Endothelial cell of umbilical vein (primary cell): ENCODE measurements around the gene NME7. TPM values are rescaled to one million over a fixed set of nuclear protein-coding genes. Genes with fewer than 3 reads are reported as not detected.

Experiments
- BruUV-seq: library from RNA; stranded (reverse); fragments of 400-500 nt; replicated peaks from 2 replicates; lab custom pipeline; 2021; lab: Mats Ljungman, UMichigan
- CTCF ChIA-PET: fragments of 300-600, 350-600 bp; sonication (Branson Sonifier 250); formaldehyde crosslinking; loops from one replicate; lab custom pipeline; 2021; ENCODE audit warnings: antibody characterized with exemption, inconsistent platforms; lab: Charles Lee
- POLR2A ChIA-PET: fragments of 300-600, 350-600 bp; sonication (Branson Sonifier 250); formaldehyde crosslinking; loops from one replicate; lab custom pipeline; 2021; ENCODE audit warnings: antibody characterized with exemption, inconsistent platforms; lab: Charles Lee
- DNase-seq: peaks from one replicate; pipeline ENCODE4 v3.0.0-alpha.2; 2011; ENCODE audit warnings: low read depth, low spot score
- FAIRE-seq: peaks from 2 replicates; lab custom pipeline; 2011; peaks lifted over from hg19 to GRCh38; lab: Jason Lieb, UNC
- H2AFZ ChIP-seq: 2 replicates; pipeline ENCODE4 v1.6.0; 2012; ENCODE audit warnings: low read depth, low read length, control low read depth, inconsistent platforms
- H3K27ac ChIP-seq: 2 replicates; pipeline ENCODE4 v1.5.1; 2011; ENCODE audit warnings: low read depth, mild to moderate bottlenecking, control low read depth, low read length, moderate library complexity; ENCODE audit not compliant: insufficient read depth
- H3K27me3 ChIP-seq, 2 experiments: 2 replicates each; pipeline versions ENCODE4 v1.6.0 to v1.6.1; 2011; ENCODE audit warnings: low read length in 2 of 2, mixed read lengths in 1 of 2; ENCODE audit not compliant: control insufficient read depth in 2 of 2, insufficient read depth in 2 of 2
- H3K36me3 ChIP-seq, 2 experiments: 2 replicates in 1 of 2; 3 replicates in 1 of 2; pipeline ENCODE4 v1.5.1; 2011; ENCODE audit warnings: low read length in 2 of 2, mild to moderate bottlenecking in 1 of 2, moderate library complexity in 1 of 2; ENCODE audit not compliant: control insufficient read depth in 2 of 2, insufficient read depth in 2 of 2; ENCODE audit errors: extremely low read depth in 1 of 2
- H3K4me1 ChIP-seq: 3 replicates; pipeline ENCODE4 v1.5.1; 2011; ENCODE audit warnings: mild to moderate bottlenecking, low read length; ENCODE audit not compliant: control insufficient read depth, insufficient read depth; ENCODE audit errors: extremely low read depth
- H3K4me2 ChIP-seq: 2 replicates; pipeline ENCODE4 v1.6.1; 2011; ENCODE audit warnings: low read length, control low read depth, mixed read lengths; ENCODE audit not compliant: insufficient read depth
- H3K4me3 ChIP-seq, 3 experiments: fragments of 200-600 bp in 1 of 3; sonication (generic), shearing (Covaris generic) in 1 of 3; replicated peaks in 1 of 3; 2 replicates each; pipeline ENCODE4 v1.5.1; 2011 to 2016; ENCODE audit warnings: control low read depth in 3 of 3, low read length in 3 of 3, mild to moderate bottlenecking in 2 of 3, inconsistent platforms in 1 of 3, low read depth in 1 of 3, moderate library complexity in 1 of 3; ENCODE audit not compliant: insufficient read depth in 1 of 3
- H3K79me2 ChIP-seq: 2 replicates; pipeline ENCODE4 v1.6.0; 2012; ENCODE audit warnings: low read length, inconsistent platforms; ENCODE audit not compliant: control insufficient read depth, insufficient read depth
- H3K9ac ChIP-seq: replicated peaks from 2 replicates; pipeline ENCODE3; 2011; ENCODE audit warnings: low read length, control low read depth; ENCODE audit not compliant: insufficient read depth; ENCODE audit errors: extremely low read depth
- H3K9me1 ChIP-seq: replicated peaks from 3 replicates; pipeline ENCODE4 v1.6.0; 2011; ENCODE audit warnings: mild to moderate bottlenecking, low read length; ENCODE audit not compliant: control insufficient read depth, insufficient read depth; ENCODE audit errors: extremely low read depth
- H3K9me3 ChIP-seq: replicated peaks from 2 replicates; pipeline ENCODE4 v1.5.1; 2012; ENCODE audit warnings: low read length, inconsistent platforms; ENCODE audit not compliant: control insufficient read depth, insufficient read depth
- H4K20me1 ChIP-seq: replicated peaks from 2 replicates; pipeline ENCODE3; 2011; ENCODE audit warnings: mild to moderate bottlenecking, low read length; ENCODE audit not compliant: control insufficient read depth, insufficient read depth; ENCODE audit errors: extremely low read depth
- CTCF ChIP-seq, 2 donors: IDR thresholded peaks; 1 replicate in 1 of 2; 2 replicates in 1 of 2; pipeline ENCODE4 v1.5.1; 2011; ENCODE audit warnings: low read length in 2 of 2, mild to moderate bottlenecking in 2 of 2, moderate library complexity in 2 of 2, control low read depth in 1 of 2, inconsistent platforms in 1 of 2, low read depth in 1 of 2; ENCODE audit not compliant: insufficient read depth in 1 of 2; ENCODE audit errors: extremely low read depth in 1 of 2
- EZH2 ChIP-seq: IDR thresholded peaks from 2 replicates; pipeline ENCODE4 v1.6.1; 2012; ENCODE audit warnings: borderline replicate concordance, low read depth, mild to moderate bottlenecking, moderate library complexity, low read length, inconsistent platforms; ENCODE audit not compliant: severe bottlenecking
- GATA2 ChIP-seq: IDR thresholded peaks from 2 replicates; pipeline ENCODE4 v1.7.0; 2011; ENCODE audit warnings: low read depth, mild to moderate bottlenecking, moderate library complexity, mixed read lengths, low read length; ENCODE audit not compliant: insufficient read length, insufficient read depth
- JUN ChIP-seq: IDR thresholded peaks from 2 replicates; pipeline ENCODE4 v1.6.1; 2011; ENCODE audit warnings: borderline replicate concordance, low read depth; ENCODE audit not compliant: insufficient read length, insufficient read depth
- MAX ChIP-seq: IDR thresholded peaks from 2 replicates; pipeline ENCODE4 v1.6.1; 2011; ENCODE audit not compliant: insufficient read depth, insufficient read length
- MYC ChIP-seq: IDR thresholded peaks from one replicate; pipeline ENCODE4 v1.6.1; 2011; ENCODE audit warnings: mild to moderate bottlenecking, low read depth, low read length
- POLR2AphosphoS5 ChIP-seq: IDR thresholded peaks from 2 replicates; pipeline ENCODE4 v1.6.1; 2012; ENCODE audit warnings: low read depth, mild to moderate bottlenecking, control low read depth, low read length, moderate library complexity; ENCODE audit not compliant: insufficient read depth
- dilution Hi-C: fragments of 300-500 bp; cut with MboI; formaldehyde crosslinking; loops from one replicate; pipeline ENCODE4 v1.15.0; 2019; ENCODE audit warnings: low sequenced_read_pairs; ENCODE audit not compliant: extremely low pct_ligation_motif_present
- intact Hi-C: fragments of 100-400 bp; cut with micrococcal nuclease; formaldehyde crosslinking; loops from one replicate; pipeline ENCODE4 v1.10.0; 2022
- polyA plus RNA-seq, 4 experiments: library from polyadenylated mRNA; depleted of rRNA in 3 of 4; stranded (reverse) in 3 of 4; unstranded in 1 of 4; fragments of >200 nt; gene quantifications; 2 replicates each; pipeline versions ENCODE4 v1.2.1 to v1.2.3, GENCODE V29; 2011 to 2012; ENCODE audit warnings: missing spikeins in 1 of 4
- total RNA-seq: library from RNA; stranded (reverse); gene quantifications from 2 replicates; pipeline ENCODE4 v1.2.3, GENCODE V29; 2021

Gene NME7
- total and polyA plus RNA-seq, 2 donors (not counting 3 experiments of a cell fraction or from before 2014, with no cell fraction given), result 16.5 to 25.3 TPM

DNA sequence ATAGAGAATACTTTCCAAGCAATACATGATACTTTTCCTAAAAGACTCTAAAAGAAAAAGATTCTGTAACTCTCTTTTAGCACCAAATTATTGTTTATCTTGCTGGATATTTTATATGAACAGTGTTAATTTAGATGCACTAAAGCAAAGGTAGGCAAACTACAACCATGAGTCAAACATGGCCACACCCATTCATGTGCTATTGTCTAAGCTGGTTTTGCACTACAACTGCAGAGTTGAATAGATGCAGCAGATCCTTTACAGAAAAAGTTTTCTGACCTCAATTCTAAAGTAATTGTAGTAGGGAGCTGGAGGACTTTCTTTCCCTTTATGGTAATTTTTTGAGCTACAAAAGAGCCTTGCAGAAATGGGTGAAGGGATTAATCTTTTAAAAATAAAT is 19.8 kb upstream of the NME7 start:
- ChIA-PET CTCF (interaction anchor here (0.8 to 1.5 kb wide), 4 partner anchors 19 to 784 kb away, joined by 3 read pairs; partner anchors contain the start of gene BLZF1), POLR2A (no interaction called here)
- Histone ChIP-seq H3K9me1 (no peaks in the 10 kb centered on the region), H3K79me2 (no peaks in the 10 kb centered on the region), H3K9me3 (no peaks in the 10 kb centered on the region), H3K36me3 (peaks cover 7 to 16% of the 10 kb centered on the region in 2 experiments), H2AFZ (no peak overlapping the region), H3K4me1 (no peaks in the 10 kb centered on the region), H4K20me1 (no peaks in the 10 kb centered on the region), H3K4me2 (no peak overlapping the region), H3K27me3 (no peaks in the 10 kb centered on the region), H3K27ac (no peak overlapping the region), H3K9ac (no peak overlapping the region), H3K4me3 (no peak overlapping the region)
- FAIRE-seq (no peak), DNase-seq (no peak)
- dilution Hi-C loops (no loop called here), intact Hi-C loops (no loop called here)
- no TSS peak for BruUV-seq
- TF ChIP-seq GATA2, result no peak
- TF ChIP-seq CTCF (IDR thresholded peaks at IDR 0.05; ENCODE audit: extremely low read depth in 1 of 2, insufficient read depth in 1 of 2, low read depth in 1 of 2, low read length in 2 of 2), result no peak
- no peak for TF ChIP-seq EZH2
- TF ChIP-seq POLR2AphosphoS5, result no peak
- TF ChIP-seq MAX, result no peak
- TF ChIP-seq JUN, result no peak
- TF ChIP-seq MYC, result no peak
